Suprapubic skin (tissue), 4 donors: ENCODE results near the gene SYT2.

Experiments
- CTCF ChIP-seq, 2 donors: fragments of 200-600 bp in 1 of 2; fragments of 450-650 bp in 1 of 2; sonication (generic) in 1 of 2; IDR thresholded peaks; one replicate each; pipeline ENCODE4 v1.5.1; 2016 to 2019; ENCODE audit warnings: antibody characterized with exemption in 2 of 2, mild to moderate bottlenecking in 1 of 2, moderate library complexity in 1 of 2
- EP300 ChIP-seq: sonication (generic); formaldehyde crosslinking; IDR thresholded peaks from one replicate; pipeline ENCODE4 v1.6.1; 2017; ENCODE audit warnings: antibody characterized with exemption
- POLR2A ChIP-seq, 2 donors: fragments of 450-650 bp; IDR thresholded peaks; one replicate each; pipeline ENCODE4 v1.6.1; 2017; ENCODE audit warnings: antibody characterized with exemption in 2 of 2, mild to moderate bottlenecking in 2 of 2, moderate library complexity in 2 of 2
- POLR2AphosphoS5 ChIP-seq, 3 donors: sonication (generic); formaldehyde crosslinking; IDR thresholded peaks; one replicate each; pipeline ENCODE4 v1.6.1; 2017; ENCODE audit warnings: antibody characterized with exemption in 3 of 3

GRCh38 chr1:202689493-202690342 lies 20.5 kb downstream of the SYT2 start:
- TF ChIP-seq CTCF (IDR thresholded peaks at IDR 0.05) (no peak), EP300 (no peak), POLR2A (IDR thresholded peaks at IDR 0.05) (no peak), POLR2AphosphoS5 (IDR thresholded peaks at IDR 0.05) (no peak)
